NCI-H748 (cell line): ENCODE results near the gene IQCE.
"Not testable (repeated sequence)": the region's sequence is repeated elsewhere in the genome, so short reads cannot be mapped to it uniquely, and the experiment has no call there.

Experiments
- DNase-seq: peaks from one replicate; lab custom pipeline; 2025; ENCODE audit not compliant: unreplicated experiment; lab: John Stamatoyannopoulos, UW

IQCE gene

DNA sequence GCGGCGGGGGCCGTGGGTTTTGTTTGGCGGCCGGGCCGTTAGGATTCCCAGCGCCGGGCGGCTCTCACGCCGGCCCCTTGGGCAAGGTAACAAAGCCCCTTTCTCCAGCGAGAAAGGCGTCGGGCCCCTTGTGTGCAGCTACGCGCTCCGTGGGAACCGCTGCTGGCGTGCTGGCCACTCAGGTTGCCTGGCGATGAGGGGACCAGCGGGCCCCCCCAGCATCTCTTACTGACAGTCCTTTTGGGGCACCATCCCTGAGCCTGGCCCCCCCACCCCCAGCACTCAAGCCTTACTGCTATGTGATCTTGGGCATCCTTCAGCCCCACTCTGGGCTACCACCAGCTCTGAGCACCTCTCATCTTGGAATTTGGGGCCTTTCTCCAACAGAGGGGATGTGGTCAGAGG lies 37.4 kb upstream of the IQCE start:
- DNase-seq = peak; percentile 37

DNA sequence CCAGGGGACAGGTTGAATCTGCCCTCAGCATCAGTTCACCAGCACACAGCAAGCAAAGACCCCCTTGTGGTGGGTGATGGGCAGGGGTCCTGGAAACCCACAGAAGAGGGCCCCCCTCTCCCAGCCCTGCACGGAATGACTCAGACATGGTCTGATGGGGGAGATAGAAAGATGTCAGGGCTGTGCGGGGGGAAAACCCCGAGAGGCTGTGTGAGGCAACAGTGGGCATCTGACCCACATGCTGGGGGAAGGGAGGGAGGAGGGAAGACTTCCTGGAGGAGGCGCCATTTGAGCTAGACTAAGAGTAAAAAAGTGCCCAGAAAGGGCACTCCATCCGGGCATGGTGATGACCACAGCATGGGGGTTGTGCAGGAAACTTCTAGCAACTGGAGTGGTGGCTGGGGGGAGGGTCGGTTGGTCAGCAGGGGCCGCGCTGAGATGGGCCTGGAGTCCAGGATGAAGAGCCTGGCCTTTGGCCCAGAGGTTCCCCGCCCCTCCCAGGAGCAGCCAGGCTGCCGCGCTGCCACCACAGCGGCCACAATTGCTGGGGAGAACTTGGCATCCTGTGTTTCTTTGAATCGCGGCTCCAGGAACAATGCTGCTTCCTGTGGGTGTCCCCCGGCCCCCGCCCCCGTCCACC lies 36.7 kb upstream of the IQCE start:
- DNase-seq = peak; percentile 58

DNA sequence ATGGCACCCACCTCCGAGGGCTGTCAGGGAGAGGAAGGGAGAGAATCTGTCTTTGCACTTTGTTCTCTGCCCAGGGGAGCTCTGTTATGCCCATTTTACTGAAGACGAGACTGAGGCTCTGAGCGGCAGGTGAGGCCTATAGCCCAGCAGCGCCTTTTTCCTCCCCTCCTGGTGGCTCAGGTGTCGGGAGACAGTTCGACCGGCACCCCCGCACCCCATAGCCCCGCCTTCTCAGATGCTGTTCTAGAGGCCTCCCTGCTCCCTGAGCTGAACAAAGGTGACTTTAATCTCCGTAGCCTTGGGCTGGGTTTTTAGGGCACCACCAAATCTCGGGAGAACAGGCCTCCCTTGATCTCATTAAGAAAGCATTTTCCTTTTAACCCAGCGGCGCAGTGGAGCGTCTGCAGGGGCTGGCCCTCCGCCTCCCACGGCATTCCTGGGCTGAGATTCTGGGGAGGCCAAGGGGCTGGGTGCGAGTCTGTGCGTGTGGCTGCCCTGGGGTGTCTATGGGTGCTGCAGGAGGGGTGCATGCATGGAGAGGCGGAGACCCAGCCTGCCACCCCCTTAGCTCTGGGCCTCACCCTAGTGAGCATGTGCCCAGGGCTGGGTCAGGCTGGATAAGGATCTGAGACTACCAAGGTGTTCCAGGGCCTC lies 35.9 kb upstream of the IQCE start:
- DNase-seq = peak; percentile 50

DNA sequence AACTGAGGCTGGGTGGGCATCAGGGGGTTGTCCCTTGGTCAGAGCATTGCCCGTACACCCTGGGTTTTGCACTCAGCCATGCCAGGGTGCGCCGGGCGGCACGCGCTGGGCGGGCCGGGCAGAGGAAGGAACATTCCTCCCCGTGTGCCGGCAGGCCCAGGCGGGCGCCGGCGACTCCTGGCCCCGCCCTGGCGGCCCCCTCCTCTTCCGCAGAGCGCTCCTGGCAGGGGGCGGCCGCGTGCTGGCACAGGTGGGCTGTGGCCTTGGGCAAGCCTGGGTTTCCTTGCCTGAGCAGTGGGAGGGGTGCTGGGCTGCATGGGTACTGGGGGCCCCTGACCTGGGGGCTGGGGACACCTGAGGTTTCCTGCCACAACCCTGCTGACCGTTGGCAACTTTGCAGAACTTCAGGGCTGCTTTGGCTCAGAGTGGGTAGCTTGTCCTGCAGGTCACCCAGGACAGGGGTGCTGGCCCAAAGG lies 35.3 kb upstream of the IQCE start:
- DNase-seq = peak; percentile 90

DNA sequence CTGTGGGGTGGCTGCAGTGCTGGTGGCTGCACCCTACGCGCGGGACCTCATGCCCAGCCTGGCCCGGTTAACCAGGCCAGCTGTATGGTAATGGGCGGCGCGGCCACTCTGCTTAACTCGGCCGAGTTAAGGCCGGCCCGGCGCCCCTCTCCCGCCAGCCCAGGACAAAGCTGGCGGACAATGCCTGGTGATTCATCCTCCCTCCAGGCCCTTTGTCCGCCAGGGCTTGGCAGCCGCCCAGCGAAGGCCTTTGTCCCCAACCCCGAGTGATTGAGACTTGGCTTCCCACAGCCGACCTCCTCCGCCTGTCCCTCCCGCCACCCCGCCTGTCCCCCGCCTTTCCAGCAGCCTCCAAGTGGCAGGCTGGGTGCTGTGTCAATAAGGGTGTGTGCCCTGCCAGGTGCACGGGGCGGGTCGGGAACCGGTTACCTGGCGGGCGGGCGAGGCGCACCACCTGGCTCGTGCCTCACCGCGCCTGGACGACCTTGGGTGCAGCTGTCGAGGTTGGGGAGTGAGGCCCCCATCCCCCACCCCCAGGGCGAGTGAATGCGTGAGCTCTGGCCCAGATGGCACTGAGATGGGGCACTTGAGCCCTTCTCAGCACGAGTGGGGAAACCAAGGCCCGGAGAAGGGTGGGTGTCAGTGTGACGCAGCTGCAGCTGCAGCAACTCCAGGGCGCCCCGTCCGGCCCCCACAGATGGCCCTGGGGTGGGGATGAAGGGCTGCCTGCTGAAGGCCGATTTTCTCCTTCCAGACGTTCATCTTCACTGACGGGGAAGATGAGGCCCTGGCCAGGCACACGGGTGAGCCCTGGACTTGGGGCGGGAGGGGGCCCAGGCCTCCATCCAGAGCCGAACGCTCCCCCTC lies 34.6 kb upstream of the IQCE start:
- peak; percentile 99 for DNase-seq

DNA sequence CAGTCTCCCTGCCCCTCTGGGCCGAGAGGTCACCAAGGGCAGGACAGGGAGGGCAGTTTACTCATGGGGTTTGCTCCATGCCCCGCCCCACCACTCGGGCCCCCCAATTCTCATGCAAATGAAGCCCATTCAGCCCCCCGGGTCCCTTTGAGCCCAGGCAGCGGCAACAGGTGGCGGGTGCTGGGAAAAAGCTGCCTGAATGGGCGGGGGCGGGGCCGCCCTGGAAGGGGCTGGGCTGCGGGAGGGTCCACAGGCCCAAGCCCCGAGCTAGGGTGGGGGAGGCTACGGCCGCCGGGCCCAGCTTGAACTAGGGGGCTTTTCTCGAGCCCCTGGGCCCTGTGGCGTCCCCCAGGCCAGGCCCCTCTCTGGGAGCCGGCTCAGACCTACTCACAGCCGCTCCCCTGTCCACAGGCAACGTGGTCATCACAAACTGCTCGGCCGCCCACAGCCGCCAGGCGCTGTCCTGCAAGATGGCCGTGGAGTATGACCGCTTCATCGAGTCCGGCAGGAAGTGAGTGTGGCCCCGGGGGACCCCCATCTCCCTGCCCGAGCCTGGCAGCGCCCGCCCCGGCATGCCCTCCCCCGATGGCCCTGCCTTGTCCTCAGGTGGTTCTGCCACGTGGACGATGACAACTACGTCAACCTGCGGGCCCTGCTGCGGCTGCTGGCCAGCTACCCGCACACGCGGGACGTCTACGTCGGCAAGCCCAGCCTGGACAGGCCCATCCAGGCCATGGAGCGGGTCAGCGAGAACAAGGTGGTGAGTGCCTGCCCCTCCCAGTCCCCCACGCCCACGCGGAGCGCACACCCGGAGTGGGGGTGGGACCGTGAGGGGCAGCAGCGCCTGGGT lies 33.7 kb upstream of the IQCE start:
- peak; percentile 69 for DNase-seq

DNA sequence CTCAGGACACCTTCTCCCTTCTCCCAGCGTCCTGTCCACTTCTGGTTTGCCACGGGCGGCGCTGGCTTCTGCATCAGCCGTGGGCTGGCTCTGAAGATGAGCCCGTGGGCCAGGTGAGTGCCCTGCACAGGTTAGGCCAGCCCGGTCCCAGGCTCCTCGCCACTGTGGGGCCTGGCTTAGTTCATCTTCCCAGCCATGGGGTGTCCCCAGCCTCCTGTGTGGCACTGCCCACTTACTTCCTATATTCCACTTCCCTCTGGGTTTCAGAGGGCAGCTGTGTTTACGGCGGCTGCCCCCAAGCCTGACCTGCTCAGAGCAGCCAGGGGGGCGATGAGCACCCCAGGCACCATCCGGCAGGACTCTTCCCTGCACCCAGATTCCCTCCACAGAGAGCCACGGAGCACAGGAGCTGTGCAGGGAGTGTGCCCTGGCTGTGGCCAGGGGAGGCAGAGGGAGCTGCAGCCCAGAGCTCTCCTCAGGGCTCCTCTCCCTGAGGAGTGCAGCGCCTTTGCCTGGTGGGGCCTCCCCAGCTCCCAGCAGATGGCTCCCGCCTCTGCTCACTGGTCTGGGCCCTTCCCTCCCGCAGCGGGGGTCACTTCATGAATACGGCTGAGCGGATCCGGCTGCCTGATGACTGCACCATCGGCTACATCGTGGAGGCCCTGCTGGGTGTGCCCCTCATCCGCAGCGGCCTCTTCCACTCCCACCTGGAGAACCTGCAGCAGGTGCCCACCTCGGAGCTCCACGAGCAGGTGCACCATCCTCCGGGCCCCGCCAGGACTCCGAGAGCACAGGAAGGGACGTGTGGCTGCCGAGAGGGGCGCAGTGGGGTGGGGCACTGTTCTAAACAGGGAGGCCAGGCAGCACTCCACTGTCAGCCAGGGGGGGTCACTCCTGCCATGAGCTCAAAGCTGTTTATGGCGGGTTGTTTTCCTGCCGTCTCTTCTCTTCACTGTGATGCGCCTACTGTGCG lies 32.8 kb upstream of the IQCE start:
- peak; percentile 97 for DNase-seq

DNA sequence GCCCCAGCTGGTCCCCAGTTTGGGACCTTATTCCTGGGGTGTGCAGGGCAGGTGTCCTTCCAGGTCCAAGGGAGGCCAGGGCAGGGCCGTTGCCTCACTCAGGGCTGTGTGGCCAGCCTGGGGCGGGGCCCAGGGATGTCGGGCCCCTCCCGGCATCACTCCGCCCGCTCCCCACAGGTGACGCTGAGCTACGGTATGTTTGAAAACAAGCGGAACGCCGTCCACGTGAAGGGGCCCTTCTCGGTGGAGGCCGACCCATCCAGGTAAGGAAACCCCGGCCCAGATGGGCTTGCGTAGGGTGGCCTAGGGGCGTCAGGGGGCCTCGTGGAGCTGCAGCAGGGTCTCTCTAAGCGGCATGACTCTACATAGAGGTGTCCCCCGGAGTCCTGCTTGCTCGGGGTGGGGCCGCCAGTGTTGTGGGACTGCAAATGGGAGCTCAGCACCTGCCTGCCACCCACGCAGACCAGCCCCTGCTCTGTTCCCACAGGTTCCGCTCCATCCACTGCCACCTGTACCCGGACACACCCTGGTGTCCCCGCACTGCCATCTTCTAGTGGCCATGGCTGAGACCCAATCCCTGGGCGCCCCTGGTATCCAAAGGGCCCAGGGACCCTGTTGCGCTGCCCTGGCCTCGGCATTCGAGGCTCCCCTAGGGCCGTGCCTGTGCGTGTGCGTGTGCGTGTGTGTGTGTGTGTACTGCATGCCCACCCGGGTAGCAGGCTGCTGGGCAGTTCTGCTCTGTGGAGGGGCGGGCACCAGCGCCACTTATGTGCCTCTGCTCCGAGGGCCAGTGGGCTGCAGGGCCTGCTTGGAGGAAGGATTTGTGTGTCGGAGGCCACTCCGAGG lies 31.9 kb upstream of the IQCE start:
- peak; percentile 44 for DNase-seq

DNA sequence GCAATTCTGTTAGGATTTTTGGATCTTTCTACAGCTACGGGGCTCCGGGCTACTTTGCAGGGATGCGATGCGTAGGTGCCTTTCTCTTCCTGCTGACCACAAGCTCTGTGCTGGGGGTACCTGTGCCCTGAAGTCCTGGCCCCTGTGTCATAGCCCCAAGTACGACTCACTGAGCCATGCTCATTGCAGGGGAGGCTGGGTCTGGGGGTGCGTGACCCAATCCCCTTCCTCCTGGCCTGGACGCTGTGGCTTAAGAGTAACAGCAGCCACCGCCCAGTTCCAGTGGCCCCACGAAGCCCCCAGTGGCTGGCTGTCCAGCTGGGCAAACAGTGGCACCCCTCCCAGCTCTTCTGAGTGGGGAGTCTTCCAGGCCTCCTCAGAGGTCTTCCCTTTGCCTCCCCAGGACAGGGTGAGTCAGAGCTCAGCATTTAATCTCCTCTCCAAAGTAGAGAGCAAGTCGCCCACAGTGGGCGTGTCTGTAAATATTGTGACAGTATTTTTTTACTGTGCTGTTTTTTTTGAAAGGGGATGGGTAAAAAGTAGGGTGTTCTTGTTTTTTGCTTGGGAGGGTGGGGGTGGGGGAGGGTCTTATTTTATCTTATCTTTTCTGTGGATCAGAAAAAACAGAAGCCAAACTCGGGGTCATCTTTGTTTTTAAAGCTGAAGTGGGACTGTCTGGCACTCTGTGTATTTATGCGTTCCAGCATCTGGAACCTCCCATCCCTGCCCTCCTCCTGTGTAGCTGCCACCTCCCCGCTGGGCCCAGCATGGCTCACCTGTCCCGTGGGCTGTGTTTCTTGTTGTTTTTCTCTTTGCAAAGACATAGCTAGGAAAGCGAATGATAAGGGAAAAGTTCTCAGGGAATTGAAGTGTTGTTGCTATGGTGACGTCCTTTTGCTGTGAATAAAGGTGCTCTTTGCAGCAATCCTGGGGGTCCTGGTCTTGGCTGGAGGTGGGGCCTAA lies 31.0 kb upstream of the IQCE start:
- DNase-seq = peak; percentile 85

DNA sequence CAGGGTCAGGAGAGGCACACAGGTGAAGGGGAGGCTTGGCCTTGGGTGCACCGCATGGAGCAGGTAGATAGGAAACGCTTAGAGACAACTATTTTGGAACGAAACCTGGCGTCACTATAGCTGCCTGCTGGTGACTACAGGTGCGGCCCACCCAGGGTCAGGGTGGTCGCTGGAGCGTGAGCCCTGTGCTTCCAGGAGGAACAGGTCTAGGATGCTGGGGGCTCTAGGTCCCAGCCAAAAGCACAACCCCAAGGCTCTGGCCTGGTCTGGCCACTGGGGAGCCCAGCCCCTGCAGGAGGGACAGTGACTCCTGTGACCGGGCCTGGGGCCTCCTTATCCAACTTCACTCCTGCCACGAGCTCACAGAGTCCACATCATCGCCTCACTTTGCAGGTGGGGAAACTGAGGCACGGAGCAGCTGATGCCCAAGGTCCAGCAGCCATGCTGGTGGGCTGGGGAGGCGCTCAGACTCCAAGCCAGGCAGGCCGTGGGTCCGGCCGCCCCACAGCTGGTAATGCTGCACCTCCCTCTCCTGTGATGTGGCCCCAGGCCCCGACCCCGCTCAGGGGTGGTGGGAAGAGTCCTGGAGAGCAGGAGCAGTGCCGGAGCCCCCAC lies 30.2 kb upstream of the IQCE start:
- no peak for DNase-seq

DNA sequence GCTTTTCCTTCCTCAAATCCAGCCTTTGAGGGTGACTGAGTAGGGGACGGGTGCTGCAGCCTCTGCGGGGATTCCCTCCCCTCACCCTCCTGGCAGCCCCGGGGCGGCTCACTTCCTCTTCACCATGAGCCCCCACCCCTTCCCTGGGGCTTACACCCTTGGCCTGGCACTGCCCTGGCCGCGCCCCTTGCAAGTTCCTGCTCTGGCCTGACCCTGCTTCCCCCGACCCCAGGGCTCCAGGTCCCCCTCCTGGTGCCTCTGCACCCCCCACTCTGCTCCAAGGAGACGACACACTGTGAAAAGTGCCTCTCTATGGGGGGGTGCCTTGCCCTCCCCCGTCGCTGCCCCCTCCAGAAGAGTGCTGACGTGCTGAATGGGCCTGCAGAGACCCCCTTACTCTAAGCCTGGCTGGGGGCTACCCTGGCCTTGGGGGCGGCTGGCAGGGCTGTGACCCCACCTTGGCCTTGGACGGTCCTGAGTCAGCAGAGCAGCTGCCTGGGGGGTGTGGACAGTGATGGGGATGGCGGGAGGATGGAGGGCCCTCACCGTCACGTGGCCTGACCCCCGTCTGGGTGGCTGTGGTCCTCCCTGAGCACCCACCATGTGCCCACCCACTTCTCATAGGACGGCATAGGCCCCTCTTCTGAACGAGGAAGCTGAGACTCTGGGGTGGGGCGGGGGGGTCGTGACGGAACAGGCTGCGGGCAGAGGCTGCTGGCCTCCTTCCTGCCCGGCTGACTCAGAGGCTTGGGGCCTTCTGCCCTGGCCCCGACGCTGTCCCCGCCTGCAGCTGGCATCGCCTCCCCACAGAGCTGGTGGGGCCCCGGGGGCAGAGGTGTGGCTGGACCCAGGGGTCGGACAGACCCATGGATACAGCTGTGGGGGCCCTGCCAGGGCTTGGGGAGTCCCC lies 29.4 kb upstream of the IQCE start:
- no peak for DNase-seq

DNA sequence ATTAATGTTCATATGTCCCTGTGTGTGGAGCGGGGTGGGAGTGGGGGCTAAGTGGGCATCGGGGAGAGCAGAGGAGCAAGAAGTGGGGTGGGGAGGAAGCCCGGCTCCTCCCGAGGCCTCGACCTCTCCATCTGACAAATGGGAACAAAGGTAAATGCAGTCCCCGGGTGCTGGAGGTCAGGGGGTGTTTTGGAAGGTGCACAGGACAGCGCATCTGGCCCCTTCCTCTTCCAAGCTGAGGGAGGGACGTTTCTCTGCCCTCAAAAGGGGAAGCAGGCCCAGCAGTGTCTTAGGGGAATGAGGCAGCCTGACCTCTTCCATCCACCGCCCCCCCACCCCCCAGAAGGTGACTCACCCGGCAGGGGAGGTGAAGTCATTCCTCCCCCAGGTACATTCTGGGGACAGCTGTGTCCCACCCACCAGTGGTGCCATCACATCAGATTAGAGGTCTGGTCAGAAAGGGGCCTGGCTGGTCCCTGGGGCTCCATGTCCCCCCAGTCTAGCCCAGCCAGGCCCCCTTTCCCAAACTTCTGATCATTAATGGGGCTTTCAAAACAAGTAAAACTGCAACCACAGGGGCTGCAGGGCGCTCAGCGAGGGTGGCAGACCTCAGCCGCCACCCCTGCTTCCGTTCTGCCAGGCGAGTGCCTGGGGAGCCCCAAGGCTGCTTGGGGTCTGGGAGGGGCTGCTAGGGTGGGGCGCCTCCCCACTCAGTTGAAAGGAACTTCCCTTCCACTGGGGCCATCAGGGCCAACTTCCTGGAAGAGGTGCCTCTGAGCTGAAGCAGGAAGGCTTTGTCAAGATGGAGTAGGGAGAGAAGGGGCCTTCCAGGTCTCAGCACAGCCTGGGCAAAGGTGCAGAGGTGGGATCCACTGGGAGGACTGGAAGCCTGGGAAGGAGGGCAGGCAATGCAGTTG lies 28.4 kb upstream of the IQCE start:
- DNase-seq = peak; percentile 26

DNA sequence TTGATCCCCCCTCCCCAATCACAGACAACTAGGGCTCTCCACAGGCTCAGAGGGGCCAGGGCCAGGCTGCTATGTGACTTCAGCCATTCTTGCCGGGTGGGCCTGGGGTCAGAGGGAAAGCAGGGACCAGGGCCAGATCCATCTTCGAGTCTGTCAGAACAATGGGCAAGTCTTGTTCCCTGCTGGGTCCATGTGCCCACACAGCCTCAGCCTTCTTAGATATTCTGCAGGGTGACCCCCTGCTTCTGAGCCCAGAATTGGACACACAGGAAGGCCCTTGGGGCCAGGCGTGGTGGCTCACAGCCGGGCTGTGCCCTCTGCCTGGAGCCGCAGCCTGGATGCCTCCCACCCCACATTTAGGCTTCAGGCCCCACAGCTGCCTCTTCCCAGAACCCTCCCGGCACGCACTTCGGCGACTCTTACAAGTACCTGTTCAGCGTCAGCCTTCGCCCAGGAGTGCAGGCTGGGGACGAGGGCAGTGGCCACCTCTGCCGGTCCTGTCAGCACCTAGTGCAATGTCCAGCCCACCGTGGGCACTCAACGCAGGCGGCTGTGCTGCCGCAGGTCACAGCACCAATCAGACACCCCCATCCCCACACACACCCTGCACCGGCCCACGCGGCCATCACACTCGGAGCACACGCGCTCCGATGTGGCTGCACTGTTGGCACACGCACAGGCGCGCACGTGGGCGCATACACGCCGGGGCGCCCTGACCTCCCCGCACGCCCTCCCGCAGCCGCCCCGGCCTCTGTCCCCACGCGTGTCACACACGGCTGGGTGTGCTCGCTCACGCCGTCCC lies 27.6 kb upstream of the IQCE start:
- peak; percentile 29 for DNase-seq

DNA sequence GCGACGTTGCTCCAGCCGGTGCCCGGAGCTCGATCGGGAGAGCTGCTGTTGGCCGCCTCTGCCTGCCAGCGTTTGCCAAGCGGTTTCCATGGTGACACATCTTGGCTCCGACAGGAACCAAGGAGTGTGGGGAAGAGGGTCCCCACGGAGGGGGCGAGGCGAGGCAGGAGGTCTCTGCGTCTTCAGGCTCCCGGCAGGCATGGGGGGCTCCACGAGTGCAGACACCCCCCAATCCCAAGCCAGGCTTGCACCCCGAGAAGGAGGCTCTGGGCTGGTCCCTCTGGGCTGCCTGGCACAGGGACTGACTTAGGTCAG lies 27.0 kb upstream of the IQCE start:
- not testable (repeated sequence) for DNase-seq
